Measurements from ENCODE around the gene MRPL55. TPM values are rescaled to one million over a fixed set of nuclear protein-coding genes. Genes with fewer than 3 reads are reported as not detected.

The MRPL55 gene
- total RNA-seq, 6 experiments from 2014 or later, result 24.2 to 75.9 (median 38.0) TPM

- Histone ChIP-seq H3K4me1 (peaks cover 0 to 35% (median 4%) of the 10 kb centered on the region in 4 donors), H3K27me3 (no peaks in the 10 kb centered on the region), H3K27ac (no peak overlapping the region), H3K36me3 (peaks cover 0 to 16% (median 3%) of the 10 kb centered on the region in 4 donors), H3K4me3 (no peak overlapping the region), H3K9me3 (no peaks in the 10 kb centered on the region)
- TF ChIP-seq POLR2A (IDR thresholded peaks at IDR 0.05) (no peak), CTCF (IDR thresholded peaks at IDR 0.05) (no peak)
- intact Hi-C loops (cut with DNase I), result no loop called here
- WGBS (ENCODE audit: insufficient coverage, low coverage, low lambda C conversion rate, missing lambda C conversion rate), result 27% methylated on average over 5 of the region's 7 CpGs
- DNase-seq, result peak; percentile 75 to 79 (median 78)
- peak in 1 of 4 donors; percentile 2 for ATAC-seq
These were observed 4.4 kb downstream of the MRPL55 start for GRCh38 chr1:228104526-228105269.

- Histone ChIP-seq H3K36me3 (peaks cover 0 to 33% (median 14%) of the 10 kb centered on the region in 4 donors), H3K4me1 (peaks cover 0 to 28% (median under 1%) of the 10 kb centered on the region in 4 donors), H3K27ac (peak within 1 kb of the TSS; percentile 70 to 85 (median 82)), H3K4me3 (peak within 1 kb of the TSS; percentile 75 to 97 (median 83)), H3K27me3 (no peaks in the 10 kb centered on the region), H3K9me3 (no peaks in the 10 kb centered on the region)
- ATAC-seq (peak; percentile 81 to 87 (median 84)), DNase-seq (peak; percentile 94 to 95 (median 95))
- 0% methylated on average over 19 of the region's 104 CpGs for WGBS (ENCODE audit: insufficient coverage, low coverage, low lambda C conversion rate, missing lambda C conversion rate)
- intact Hi-C loops (cut with DNase I), result no loop called here
- TF ChIP-seq POLR2A (IDR thresholded peaks at IDR 0.05) (peak; percentile 64), CTCF (IDR thresholded peaks at IDR 0.05) (no peak)
These were observed 6.1 kb downstream of the MRPL55 start, which contains the start of gene C1orf35 for GRCh38 chr1:228102791-228103620. C1orf35 (minus strand) TSS chr1:228103325; CDS start chr1:228103227, 98 bp downstream.

- no peaks in the 10 kb centered on the region for H3K9me3 ChIP-seq
- no peaks in the 10 kb centered on the region for H3K27me3 ChIP-seq
- peak overlapping the region; percentile 70 to 85 (median 82) for H3K27ac ChIP-seq
- DNase-seq (peak in 1 of 3 donors; percentile 61), ATAC-seq (peak; percentile 1 to 14 (median 5))
- intact Hi-C loops (cut with DNase I), result no loop called here
- peaks cover 0 to 42% (median 19%) of the 10 kb centered on the region in 4 donors for H3K36me3 ChIP-seq
- no peak for TF ChIP-seq CTCF (IDR thresholded peaks at IDR 0.05)
- no peak for TF ChIP-seq POLR2A (IDR thresholded peaks at IDR 0.05)
- H3K4me1 ChIP-seq, result peaks cover 0 to 26% (median 0%) of the 10 kb centered on the region in 4 donors
- WGBS (ENCODE audit: insufficient coverage, low coverage, low lambda C conversion rate, missing lambda C conversion rate), result 2% methylated on average over 27 of the region's 73 CpGs
- peak overlapping the region; percentile 75 to 97 (median 83) for H3K4me3 ChIP-seq
These were observed 6.9 kb downstream of the MRPL55 start for GRCh38 chr1:228101994-228102790.

- WGBS (ENCODE audit: insufficient coverage, low coverage, low lambda C conversion rate, missing lambda C conversion rate), result 22% methylated on average over 10 of the region's 15 CpGs
- Histone ChIP-seq H3K9me3 (no peaks in the 10 kb centered on the region), H3K4me1 (peaks cover 0 to 26% (median 0%) of the 10 kb centered on the region in 4 donors), H3K27ac (no peak overlapping the region), H3K4me3 (peak overlapping the region; percentile 75 to 97 (median 83)), H3K36me3 (peaks cover 0 to 41% (median 18%) of the 10 kb centered on the region in 4 donors), H3K27me3 (no peaks in the 10 kb centered on the region)
- intact Hi-C loops (cut with DNase I), result no loop called here
- TF ChIP-seq CTCF (IDR thresholded peaks at IDR 0.05), result no peak
- TF ChIP-seq POLR2A (IDR thresholded peaks at IDR 0.05), result no peak
- DNase-seq (no peak), ATAC-seq (no peak)
These were observed 7.5 kb downstream of the MRPL55 start for GRCh38 chr1:228101614-228101993.
